Measurements from ENCODE around the gene SRGAP2B. TPM values are rescaled to one million over a fixed set of nuclear protein-coding genes. Genes with fewer than 3 reads are reported as not detected.
A peak's percentile ranks its signal among the peaks of the same experiment; 100 is the strongest.
"Not testable (repeated sequence)": the region's sequence is repeated elsewhere in the genome, so short reads cannot be mapped to it uniquely, and the experiment has no call there.

The SRGAP2B gene
- total and polyA plus RNA-seq, 4 experiments from 2014 or later, result 0.76 to 28.5 (median 14.3) TPM

DNA sequence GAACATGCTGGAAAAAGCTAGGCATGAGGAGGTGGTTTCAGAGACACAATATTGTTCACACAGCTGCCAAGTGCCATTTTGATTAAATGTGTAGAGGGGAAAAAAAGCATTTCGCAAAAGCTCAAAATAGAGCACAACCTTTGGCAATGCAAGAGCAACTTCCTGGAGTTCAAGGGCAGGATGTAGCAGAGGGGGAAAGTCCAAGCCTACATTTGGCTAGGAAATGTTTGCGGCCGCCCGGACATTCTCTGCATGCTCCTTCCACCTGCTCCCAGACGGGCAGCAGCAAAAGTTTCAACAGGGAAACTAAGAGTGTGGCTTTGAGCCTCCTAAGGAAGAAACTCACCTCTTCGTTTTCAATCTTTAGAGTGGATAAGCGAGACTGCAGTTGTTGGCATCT, 202.1 kb downstream of the SRGAP2B start:
- H3K27me3 Mint-ChIP-seq; H3K4me3 Mint-ChIP-seq; H3K4me1 ChIP-seq (ENCODE audit: insufficient read depth, low read length); CTCF ChIA-PET (ENCODE audit: partially characterized antibody); H3K27me3 ChIP-seq (ENCODE audit: insufficient read depth, low read length); H3K9me3 ChIP-seq (ENCODE audit: control insufficient read depth in 1 of 2, low read length in 2 of 2); H3K4me3 ChIP-seq (ENCODE audit: low read length in 2 of 2); H3K4me1 Mint-ChIP-seq; H3K36me3 ChIP-seq (ENCODE audit: insufficient read depth, low read length); intact Hi-C loops (cut with micrococcal nuclease); H3K27ac ChIP-seq (ENCODE audit: low read depth, low read length); POLR2A ChIA-PET (ENCODE audit: partially characterized antibody); H3K9me3 Mint-ChIP-seq; H3K36me3 Mint-ChIP-seq; DNase-seq; H3K27ac Mint-ChIP-seq: not testable (repeated sequence)

DNA sequence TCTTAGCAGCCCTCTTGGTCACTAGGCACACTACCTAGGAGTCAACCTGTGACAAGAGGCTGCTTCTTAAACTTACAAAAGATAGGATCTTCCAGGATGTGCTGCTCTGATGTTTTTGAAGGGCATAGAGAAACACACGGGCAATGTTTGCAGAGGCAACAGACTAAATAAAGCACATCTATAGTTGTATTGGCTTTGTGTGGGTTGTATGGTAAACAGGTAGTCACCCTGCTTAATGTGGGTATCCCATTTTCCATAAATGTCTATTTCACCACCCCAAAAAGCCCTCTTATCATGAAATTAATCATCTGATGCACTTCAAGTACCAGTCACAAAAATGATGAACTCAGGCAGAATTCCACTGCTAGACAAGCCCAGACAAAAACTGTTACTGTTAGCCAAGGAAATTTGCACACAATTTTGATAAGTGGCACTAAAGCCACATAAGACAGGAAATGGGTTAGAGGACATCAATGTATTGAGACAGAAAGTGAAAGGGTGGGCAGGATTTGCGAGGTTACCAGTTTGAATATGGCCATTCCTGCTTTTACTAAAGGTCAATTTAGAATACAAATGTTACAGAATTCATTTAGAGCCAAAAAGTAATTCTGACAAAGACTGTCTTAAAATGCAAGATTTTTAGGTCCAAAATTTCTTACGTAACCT, 205.5 kb downstream of the SRGAP2B start:
- H3K36me3 Mint-ChIP-seq; H3K4me1 ChIP-seq (ENCODE audit: insufficient read depth, low read length); H3K27me3 Mint-ChIP-seq; H3K36me3 ChIP-seq (ENCODE audit: insufficient read depth, low read length); H3K27ac ChIP-seq (ENCODE audit: low read depth, low read length); POLR2A ChIA-PET (ENCODE audit: partially characterized antibody); H3K27ac Mint-ChIP-seq; DNase-seq; H3K27me3 ChIP-seq (ENCODE audit: insufficient read depth, low read length); H3K4me1 Mint-ChIP-seq; CTCF ChIA-PET (ENCODE audit: partially characterized antibody); H3K4me3 Mint-ChIP-seq; intact Hi-C loops (cut with micrococcal nuclease); H3K4me3 ChIP-seq (ENCODE audit: low read length in 2 of 2); H3K9me3 Mint-ChIP-seq; H3K9me3 ChIP-seq (ENCODE audit: control insufficient read depth in 1 of 2, low read length in 2 of 2): not testable (repeated sequence)

DNA sequence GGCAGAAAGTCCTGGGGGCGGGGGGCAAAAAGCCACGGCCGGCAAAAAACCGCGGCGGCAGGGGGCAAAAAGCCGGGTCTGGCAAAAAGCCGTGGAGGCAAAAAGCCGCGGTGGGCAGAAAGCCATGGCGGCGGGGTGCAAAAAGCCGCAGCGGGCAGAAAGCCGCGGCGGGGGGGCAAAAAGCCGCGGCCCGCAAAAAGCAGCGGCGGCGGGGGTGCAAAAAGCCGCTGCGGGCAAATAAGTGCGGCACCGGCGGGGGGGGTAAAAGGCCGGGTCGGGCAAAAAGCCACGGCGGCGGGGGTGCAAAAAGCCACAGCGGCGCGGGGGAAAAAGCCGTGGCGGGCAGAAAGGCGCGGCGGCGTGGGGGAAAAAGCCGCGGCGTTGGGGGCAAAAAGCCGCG, 212.1 kb downstream of the SRGAP2B start:
- H3K36me3 Mint-ChIP-seq; H3K4me1 ChIP-seq (ENCODE audit: insufficient read depth, low read length); CTCF ChIA-PET (ENCODE audit: partially characterized antibody); H3K9me3 Mint-ChIP-seq; intact Hi-C loops (cut with micrococcal nuclease); H3K4me1 Mint-ChIP-seq; H3K27me3 Mint-ChIP-seq; H3K9me3 ChIP-seq (ENCODE audit: control insufficient read depth in 1 of 2, low read length in 2 of 2); H3K27ac ChIP-seq (ENCODE audit: low read depth, low read length); H3K4me3 ChIP-seq (ENCODE audit: low read length in 2 of 2); H3K27me3 ChIP-seq (ENCODE audit: insufficient read depth, low read length); H3K27ac Mint-ChIP-seq; POLR2A ChIA-PET (ENCODE audit: partially characterized antibody); H3K36me3 ChIP-seq (ENCODE audit: insufficient read depth, low read length): not testable (repeated sequence)
- DNase-seq, result peak in 4 of 5 donors; percentile 4 to 36 (median 15)
- H3K4me3 Mint-ChIP-seq, result peak overlapping the region in 6 of 8 donors; percentile 25 to 59 (median 46)

GRCh38 chr1:144882343-144882742, 212.8 kb downstream of the SRGAP2B start:
- CTCF ChIA-PET (ENCODE audit: partially characterized antibody); DNase-seq; H3K27ac ChIP-seq (ENCODE audit: low read depth, low read length); H3K4me3 Mint-ChIP-seq; H3K36me3 ChIP-seq (ENCODE audit: insufficient read depth, low read length); H3K9me3 Mint-ChIP-seq; H3K4me1 ChIP-seq (ENCODE audit: insufficient read depth, low read length); H3K9me3 ChIP-seq (ENCODE audit: control insufficient read depth in 1 of 2, low read length in 2 of 2); H3K4me3 ChIP-seq (ENCODE audit: low read length in 2 of 2); H3K27me3 ChIP-seq (ENCODE audit: insufficient read depth, low read length); H3K36me3 Mint-ChIP-seq; H3K4me1 Mint-ChIP-seq; H3K27me3 Mint-ChIP-seq; POLR2A ChIA-PET (ENCODE audit: partially characterized antibody); intact Hi-C loops (cut with micrococcal nuclease); H3K27ac Mint-ChIP-seq: not testable (repeated sequence)

GRCh38 chr1:144858607-144859006, 236.5 kb downstream of the SRGAP2B start:
- DNase-seq, result peak in 1 of 5 donors; percentile 34
- intact Hi-C loops (cut with micrococcal nuclease); H3K36me3 Mint-ChIP-seq: not testable (repeated sequence)

More at GRCh38 chr1:144858607-144859006, 236.5 kb downstream of the SRGAP2B start:
- H3K27ac ChIP-seq (ENCODE audit: low read depth, low read length); H3K4me3 ChIP-seq (ENCODE audit: low read length in 2 of 2); H3K27me3 ChIP-seq (ENCODE audit: insufficient read depth, low read length); CTCF ChIA-PET (ENCODE audit: partially characterized antibody); H3K4me3 Mint-ChIP-seq; H3K27ac Mint-ChIP-seq; H3K4me1 ChIP-seq (ENCODE audit: insufficient read depth, low read length); H3K36me3 ChIP-seq (ENCODE audit: insufficient read depth, low read length); H3K27me3 Mint-ChIP-seq; H3K9me3 ChIP-seq (ENCODE audit: control insufficient read depth in 1 of 2, low read length in 2 of 2); H3K9me3 Mint-ChIP-seq; POLR2A ChIA-PET (ENCODE audit: partially characterized antibody); H3K4me1 Mint-ChIP-seq: not testable (repeated sequence)

Other genes starting within 250 kb of the SRGAP2B start
- gene FAM72D, start 646 bp upstream of the SRGAP2B start, total RNA-seq, result not detected
- not detected for gene FAM72D, start 646 bp upstream of the SRGAP2B start, polyA plus RNA-seq
- not detected for gene PPIAL4D, start 146.8 kb upstream of the SRGAP2B start, total RNA-seq
- under 1 TPM in 1 of 2 donors, not detected in 1; 0.65 TPM for gene PPIAL4D, start 146.8 kb upstream of the SRGAP2B start, polyA plus RNA-seq